GM03348 (cell line): ENCODE data around the gene CAMTA1.

Experiments
- DNase-seq: peaks from one replicate; pipeline ENCODE4 v3.0.0; 2012; ENCODE audit warnings: low spot score

CAMTA1 gene

DNA sequence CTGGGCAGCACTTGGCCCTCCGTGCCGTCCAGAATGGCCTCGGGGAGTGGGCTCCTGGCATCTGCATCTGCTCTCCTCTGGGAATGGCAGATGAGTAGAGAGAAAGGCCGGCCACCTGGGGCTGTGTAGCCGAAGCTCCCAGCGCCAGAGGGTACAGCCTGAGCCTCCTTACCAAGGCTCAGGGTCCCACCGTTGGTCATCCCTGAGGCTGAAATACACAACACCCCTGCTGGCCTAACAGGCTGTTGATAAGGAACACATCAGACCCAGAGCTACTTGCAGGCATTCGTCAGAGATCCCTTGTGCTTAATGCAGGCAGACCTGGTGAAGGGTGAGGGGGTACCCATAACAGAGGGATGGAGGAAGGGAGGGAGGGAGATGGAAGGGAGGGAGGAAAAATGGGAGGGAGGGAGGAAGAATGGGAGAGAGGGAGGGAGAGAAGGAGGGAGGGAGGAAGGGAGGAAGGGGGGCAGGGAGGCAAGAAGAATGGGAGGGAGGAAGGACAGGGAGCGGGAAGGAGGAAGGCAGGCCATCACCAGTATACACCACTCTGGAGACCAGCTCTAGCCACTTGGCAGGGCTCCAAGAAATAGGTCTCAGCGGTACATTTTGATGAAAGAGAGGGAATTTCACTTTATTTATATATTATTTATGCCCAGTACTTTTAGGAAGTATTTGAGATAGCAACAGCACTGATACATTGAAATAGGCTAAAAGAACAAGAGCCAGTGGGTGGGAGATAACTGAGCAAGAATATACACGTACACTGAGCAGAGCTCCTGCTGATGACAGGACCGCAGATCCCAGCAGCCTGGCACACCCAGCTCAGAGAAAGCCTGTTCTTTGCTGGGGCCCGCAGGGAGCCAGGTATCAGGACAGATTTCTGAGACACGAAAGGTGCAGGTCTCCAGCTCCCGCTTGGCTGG, 670.8 kb downstream of the CAMTA1 start:
- no peak for DNase-seq

DNA sequence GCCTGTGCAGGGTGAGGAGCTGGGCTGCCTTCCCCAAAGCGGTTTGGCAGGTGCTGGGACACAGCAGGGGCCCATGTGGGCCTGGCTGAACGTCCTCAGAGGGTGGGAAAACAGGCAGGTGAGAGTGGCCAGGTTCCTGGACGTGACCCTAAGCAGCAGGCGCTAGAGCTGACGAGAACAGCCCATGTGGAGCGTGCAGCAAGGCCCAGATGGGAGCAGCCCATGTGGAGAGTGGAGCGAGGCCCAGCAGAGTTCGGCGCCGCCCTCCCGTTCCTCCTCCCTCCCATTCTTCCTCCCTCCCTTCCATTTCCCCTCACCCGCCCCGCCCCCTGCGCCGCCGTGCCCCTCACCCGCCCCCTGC, 671.4 kb downstream of the CAMTA1 start:
- DNase-seq = no peak

DNA sequence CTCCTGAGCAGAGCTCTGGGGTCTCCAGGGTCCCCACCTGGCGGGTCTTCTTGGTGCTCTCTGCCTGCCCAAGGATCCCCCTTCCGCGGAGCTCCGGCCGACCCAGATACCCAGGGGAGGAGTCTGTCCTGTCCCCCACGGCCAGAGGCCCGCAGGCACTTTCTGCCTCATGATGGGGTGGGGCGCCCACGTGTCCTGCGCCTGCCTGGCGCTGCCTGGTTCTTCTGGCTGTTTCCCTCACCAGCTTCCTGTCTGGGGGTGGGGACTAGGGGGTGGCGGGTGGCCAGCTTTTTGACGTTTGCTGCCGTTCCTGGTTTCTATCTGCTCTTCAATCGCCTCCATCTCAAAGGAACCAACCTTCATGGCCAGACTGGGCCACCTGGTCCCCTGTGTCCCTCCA, 672.6 kb downstream of the CAMTA1 start:
- DNase-seq = no peak

DNA sequence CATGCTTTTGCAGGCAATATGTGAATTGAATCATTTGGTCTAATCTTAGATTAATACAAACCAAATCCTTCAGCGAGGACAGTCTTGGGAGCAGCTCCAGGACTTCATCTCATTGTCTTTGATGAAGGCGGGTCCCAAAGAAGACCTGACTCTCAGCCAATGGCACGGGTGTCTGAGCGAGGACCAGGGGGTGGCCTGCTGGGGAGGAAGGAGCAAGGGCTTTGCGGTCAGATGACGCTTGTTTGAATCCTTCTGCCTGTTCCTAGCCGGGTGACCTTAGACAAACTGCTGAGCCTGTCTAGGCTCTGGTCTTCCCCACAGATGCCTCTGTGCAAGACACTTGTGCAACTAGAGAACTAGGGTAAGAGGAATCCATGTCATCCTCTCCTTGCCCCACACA, 673.7 kb downstream of the CAMTA1 start:
- peak; percentile 57 for DNase-seq

DNA sequence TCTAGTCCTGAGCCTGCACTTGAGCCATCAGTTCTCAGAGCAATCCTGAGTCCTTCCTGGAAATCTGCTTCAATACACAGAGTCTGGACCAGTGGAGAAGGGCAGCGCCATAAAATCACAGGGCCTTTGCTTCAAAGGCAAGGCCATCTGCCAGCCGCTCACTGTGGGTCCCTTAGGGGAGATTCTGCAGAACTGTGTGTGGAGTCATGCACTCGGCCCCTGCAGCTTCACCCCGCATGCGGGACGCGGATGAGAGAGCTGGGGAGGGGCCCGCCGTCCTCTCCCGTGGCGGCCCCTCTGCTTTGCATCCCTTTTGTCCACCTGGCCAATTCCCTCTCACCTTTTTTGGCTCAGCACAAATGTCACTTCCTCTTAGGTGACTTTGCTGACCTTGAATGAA, 674.7 kb downstream of the CAMTA1 start:
- no peak for DNase-seq

DNA sequence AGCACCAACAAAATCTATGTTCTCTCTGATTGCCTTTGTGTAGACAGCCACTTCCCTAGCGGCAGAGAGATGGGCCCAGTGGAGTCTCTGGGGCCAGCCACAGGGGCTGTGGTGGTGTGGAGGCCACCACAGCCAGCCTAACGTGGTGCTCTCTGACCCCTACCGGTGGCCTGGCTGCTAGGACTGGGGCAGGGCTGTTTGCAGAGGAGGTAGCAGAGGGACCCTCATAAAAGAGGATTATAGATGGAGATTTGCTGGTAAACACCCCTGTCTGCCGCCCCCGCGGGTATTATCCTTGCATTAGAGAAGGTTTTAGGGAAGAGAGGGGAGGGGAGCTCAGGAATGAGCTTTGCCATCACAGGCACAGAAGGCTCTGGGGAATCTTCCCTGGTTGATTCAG, 675.6 kb downstream of the CAMTA1 start:
- no peak for DNase-seq

DNA sequence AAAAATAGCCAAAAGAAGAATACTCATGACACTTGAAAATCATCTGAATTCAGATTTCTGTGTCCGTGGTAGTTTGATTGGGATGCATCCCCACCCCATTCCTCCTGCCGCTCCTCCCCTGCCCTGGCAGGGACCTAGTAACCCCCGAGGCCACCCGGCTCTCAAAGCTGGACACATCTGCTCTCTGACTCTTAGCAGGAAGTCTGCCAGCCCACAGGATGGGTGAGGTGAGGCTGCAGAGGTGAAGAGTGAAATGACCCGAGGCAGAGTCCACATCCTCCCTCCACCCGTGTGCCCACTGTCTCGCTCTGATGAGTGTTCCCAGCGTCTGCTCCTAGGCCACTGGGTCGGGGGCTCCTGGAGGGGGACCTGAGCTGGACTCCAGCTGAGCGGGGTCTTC, 677.4 kb downstream of the CAMTA1 start:
- no peak for DNase-seq

DNA sequence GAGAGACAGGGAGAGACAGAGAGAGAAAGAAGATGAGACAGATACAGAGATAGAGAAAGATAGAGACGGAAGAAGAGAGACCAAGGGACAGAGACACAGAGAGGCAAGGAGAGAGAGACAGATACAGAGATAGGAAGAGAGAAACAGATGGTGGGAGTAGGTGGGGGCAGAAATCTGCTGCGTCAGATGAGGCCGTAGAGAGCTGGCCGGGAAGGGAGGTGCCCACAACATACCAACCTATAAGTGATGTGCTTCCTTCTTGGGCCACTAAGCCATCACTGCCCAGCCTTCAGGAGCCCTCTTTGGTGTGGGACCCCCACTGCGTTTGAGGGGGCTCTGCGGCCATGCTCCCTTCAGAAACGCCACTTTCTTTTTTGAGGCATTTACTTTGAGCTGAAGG, 678.3 kb downstream of the CAMTA1 start:
- DNase-seq = no peak

DNA sequence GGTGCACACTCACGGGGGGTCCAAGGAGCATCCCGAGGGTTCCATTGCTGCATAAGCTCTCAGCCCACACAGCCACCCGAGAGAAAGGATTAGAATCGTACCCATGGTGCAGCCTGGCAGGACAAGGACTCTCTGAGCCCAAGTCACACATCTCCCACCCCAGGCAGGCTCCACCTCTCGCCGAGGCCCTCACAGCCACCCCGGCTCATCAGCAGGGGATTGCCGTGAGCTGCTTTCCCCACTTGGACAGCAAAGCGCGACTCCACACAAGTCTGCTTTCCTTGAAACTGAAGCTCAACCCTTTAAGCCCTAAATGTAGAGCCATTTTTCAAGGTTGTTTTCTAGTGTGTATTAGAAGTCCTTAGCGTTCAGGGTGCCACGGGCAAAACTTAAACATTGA, 679.5 kb downstream of the CAMTA1 start:
- DNase-seq = no peak

DNA sequence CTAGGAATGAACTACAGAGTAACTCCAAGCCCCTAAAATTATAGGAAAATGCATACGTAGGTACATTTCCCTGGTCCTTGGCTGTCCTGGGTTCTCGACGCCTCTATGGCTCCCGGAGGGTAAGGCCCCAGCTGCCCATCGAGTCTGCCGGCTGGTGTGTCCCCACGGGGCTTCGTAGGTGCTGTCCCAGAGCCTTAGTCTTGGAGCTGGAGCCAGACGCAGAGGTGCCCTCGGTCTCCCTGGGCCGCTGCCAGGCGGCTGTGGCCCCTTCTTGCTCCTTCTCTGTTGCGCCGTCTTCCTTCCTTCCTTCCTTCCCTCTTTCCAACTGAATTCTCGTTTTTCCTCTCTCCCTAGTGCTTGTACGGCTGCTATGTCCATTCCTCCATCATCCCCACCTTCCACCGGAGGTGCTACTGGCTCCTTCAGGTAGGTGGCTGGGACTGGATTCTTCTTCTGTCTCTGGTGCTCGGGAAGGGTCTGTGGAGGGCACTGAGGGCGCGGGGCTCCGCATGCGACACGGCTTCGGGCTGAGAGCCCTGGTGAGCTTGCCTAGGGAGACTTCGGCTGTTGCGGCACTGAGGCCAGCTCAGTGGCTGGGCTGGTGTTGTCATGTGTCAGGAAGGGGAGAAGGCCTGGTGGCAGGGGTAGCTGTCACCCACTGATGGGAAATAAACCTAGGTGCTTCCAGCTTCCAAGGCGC, 682.4 kb downstream of the CAMTA1 start:
- no peak for DNase-seq

DNA sequence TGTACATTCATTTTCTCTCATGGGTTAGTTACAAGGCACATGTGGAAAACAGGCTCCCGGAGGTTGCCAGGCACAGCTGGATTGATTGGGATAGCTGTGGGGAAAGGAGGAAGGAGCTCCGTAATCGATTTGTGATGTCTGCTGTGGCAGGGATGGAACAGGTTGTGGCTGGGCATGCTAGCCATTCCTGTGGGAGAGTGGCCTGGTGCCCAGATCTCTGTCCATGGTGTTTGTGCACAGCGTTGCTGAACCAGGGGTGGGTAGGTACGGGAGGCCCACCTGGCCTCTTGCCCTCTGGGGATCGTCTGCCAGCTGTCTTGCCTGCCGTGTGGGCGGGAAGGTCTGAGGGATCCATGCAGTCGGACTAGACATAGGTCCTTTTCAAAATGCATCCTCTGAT, 683.0 kb downstream of the CAMTA1 start:
- DNase-seq = no peak

DNA sequence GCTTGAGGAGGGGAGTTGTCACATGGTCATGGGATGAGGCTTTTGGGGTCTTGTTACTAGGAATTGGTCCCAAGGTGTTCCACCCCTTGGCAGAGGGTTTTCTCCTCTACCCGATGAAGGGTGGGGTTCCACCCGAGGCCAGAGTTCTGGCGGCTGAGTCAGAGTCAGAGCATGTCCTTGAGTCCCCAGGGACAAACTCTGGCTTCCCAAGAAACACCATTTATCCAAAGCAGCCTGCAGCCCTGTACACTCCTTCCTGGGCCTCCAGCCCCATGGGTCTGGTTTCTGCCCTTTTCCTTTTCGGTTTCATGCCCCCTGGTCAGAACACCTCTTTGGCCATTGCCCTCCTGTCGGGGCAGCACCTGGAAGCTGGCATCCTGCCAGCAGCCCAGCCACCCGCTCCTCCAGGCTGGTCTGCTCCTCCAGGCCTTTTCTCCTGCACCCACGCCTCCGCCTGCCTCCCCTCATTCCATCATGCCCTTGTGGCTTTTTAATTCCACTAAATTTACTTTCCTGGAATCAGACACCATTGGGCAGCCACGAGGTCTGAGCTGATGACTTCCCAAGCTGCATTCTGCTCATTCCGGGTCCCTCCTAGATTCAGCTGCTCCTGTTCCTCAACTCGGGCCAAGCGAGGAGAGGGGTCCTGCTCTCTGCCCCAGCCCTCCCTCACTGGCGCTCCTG, 684.1 kb downstream of the CAMTA1 start:
- DNase-seq = peak; percentile 86

DNA sequence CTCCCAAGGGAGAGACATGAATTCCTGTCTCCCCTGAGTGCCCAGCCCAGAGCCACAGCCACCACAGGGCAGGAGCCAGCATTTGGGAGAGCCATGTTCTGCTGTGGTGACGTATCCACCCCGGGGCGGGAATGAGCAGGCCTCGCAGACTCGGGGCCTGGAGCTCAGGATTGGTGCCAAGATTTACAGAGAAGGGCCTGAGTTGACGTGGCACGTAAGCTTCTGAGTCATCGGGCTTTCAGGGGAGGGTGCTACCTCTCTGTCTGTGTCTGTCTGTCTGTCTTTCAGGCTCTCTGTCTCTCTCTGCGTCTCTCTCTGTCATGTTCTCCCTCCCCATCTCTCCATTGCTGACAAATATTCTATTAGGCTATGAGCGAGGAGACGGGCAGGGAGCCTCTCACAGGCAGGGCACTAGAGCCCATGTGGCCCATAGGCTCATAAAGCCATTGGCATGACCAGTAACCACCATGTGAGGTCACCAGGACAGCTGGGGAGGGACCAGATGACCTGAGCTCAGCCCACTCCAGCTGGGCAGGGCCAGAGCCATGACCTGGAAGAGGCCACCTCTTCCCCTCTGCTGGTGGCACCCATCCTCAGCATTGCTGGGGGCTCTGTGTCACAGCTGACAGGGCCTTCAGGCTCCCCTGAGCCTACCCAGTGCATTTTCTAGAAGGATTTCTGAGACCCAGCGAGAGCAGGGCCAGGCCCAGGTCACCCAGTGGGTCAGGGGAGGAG, 685.8 kb downstream of the CAMTA1 start:
- DNase-seq = peak; percentile 96

DNA sequence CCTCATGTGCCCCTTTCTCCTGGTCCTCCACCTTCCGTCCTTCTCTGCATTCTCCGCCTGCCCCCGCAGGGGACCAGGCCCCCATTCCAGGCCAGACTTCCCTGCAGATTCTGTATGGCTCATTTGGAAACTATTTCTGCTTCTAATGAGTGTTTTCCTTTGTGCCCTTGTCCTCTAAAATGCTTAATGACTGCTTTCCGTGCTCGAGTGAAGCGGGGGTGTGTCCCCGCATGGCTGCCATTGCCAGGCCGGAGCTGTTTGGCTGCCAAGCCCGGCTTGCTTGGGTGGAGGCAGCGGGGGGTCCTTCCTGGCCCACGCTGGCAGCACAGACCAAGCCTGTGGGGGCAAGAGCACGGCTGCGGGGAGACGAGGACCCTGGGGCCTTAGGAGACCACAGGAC, 686.6 kb downstream of the CAMTA1 start:
- DNase-seq = peak; percentile 66

DNA sequence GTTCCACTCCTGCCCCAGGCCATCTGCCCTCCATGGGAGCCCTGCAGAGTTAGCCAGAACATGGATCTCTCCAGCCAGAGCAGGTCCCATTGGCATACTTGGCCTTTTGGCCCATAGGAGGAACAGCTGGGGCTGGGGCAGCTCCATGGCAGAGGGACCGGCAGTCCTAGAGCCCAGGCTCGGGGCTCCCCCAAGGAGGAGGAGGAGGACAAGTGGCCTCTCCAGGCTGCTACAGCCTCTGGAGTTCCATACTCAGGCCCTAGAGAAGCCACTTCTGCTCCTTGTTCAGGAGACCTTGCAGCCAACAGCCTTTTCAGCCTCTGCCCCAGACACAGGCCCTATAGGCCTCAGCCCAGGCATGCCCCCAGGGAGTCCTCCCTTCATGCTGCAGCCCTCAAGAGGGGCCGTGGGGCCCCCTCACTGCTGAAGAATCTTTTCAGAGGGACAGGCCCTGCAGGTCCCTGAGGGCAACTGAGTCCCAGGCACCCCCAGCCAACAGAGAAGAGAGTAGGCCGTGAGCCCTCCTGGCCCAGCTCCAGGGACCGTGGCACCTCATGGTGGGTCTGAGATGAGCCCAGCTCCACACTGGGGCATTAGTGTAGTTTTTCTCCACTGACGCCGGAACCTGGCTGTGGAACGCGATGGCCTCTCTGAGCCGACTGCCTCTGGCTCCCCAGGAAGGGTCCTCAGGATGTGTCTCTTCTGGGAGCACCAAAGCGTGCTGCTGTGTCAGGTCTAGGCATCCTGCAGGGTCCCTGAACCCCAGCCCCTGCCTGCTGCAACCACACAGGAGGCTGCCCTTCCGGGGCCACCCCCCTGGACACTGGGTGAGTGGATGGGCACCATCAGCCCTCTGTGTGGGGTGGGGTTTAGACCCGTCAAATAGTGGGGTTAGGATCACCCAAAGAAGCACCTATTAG, 688.2 kb downstream of the CAMTA1 start:
- DNase-seq = no peak

DNA sequence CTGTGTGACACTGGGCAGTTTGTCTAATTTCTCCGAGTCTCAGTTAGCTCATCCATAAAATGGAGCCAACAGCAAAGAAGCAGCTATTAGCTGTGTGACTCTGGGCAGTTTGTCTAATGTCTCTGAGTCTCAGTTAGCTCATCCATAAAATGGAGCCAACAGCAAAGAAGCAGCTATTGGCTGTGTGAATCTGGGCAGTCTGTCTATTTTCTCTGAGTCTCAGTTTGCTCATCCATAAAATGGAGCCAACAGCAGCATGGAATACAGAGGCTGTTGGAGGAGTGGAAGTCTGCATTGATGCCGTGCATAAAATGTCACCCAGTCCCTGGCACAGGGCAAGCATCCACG, 688.9 kb downstream of the CAMTA1 start:
- no peak for DNase-seq

DNA sequence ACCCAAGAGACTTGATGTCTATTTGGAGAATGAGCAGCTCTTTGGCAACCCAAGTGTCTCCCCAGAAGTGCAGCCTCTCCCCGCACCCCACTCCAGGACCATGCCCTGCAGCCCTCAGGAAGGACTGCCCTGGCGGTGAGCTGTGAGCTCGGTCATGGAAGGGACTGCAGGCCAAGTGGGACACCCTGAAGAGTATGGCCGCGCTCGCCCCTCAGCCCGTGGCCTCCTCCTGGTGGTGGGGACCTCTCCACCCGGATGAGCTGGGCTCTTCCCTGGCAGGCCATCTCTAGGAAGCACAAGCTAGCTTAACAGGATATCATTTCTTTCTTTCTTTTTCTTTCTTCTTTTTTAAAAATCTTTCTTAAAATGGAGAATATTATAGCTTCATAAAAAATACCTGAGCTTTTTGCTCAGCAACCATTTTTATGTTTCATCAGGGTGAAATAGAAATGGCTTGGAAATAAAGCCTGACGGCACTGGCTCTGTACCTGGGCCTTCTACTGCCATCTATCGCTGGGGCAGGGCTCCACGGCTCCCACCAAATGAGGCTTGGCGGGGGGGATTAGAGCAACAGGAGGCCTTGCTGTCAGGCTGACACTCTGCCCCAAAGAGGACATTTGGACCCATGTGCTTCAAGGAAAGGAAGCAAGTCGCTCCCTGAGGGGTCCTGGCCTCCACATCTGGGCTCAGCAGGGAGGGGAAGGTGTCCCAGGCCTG, 689.7 kb downstream of the CAMTA1 start:
- DNase-seq = no peak

DNA sequence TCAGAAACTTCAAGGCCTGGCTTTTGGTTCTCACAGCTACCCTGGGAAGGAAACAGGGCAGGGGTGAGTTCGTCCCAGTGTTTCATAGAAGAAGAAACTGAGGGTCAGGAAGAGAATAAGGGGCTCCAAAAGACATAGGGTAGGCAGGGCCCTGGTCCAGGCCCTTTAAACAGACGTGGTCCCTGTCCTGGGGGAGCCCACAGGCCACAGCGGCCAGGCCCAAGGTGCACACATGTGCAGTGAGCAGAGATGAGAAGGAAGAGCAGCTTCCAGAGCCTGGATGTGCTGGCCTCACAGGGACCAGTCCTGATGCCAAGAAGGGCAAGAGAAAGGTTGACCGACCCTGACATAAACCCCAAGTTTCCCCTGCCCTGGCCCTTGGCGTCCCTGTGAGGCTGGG, 690.4 kb downstream of the CAMTA1 start:
- no peak for DNase-seq

DNA sequence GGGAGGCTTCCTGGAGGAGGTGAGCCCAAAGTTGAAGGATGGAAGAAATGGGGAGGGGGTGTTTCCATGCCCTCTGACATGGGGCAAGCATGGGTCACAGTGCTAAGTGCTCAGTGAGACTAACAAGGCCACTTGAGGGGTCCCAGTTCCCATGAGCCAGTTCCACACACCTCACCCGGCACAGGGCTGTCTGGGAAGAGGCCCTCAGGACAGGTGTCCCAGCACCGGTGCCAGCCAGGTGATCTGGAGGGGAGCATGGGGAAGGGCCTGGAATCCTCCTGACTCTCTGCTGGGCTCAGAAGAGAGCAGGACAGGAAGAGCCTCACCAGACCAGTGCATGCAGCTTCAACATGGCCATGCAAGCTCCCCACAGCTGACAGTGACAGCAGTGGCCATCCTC, 691.1 kb downstream of the CAMTA1 start:
- DNase-seq = no peak

DNA sequence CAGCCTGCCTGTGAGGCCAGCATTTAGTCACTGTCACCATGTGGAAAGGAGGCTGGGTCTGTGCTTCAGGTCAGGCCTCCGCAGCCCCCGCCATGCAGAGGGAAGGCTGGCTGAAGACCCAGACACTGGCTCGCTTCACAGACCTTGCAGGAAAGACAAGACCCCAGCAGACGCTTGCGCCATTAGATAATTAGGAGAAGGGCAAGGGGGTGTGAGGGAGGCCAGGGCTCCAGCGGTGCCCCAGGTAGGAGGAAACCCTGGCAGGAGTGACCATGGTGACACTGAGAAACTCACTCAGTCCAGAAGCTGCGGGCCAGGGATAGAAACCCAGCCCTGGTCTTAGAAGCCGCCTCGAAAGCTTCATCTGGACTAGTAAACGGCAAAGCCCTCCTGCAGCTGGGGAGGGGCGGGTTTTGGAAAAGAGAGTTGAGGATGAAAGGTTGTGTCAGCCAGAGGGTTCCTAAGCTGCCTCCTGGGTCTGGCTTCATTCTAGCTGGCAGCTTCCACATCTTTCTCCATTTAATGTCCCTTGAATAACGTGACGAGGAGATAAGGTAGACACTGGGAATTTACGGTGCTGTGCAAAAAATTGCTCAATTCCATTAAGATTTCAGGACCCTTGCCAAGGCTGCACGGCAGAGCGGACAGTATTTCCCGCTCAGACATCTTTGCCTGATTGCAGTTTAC, 691.8 kb downstream of the CAMTA1 start:
- no peak for DNase-seq
